ENCODE measurements around the gene NHSL2.

DNA sequence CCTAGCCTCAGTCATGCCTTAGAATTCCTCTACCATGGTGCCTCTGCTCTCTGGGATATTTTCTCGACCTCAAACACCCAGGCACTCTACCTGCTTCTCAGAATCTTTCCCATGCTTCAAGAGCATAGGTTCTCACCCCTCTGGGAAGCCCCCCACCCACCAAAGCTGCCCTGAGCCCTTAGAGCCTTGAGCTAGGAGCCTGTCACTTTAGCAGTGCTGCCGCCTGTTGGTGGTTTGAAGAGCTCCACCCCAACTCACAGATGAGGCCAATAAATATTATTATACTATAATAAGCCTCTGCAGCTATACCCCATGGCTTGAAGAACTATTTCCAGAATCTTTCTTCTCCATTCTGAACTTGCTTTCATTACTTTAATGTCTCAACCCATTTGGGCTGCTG lies 111.3 kb downstream of the NHSL2 start:
- TF ChIP-seq POLR2AphosphoS5 (IDR thresholded peaks at IDR 0.05; ENCODE audit: low read depth, low read length): no peak
- no peak for TF ChIP-seq POLR2A (IDR thresholded peaks at IDR 0.05; ENCODE audit: low read depth, low read length)
- TF ChIP-seq TAF1 (IDR thresholded peaks at IDR 0.05; ENCODE audit: borderline replicate concordance, low read depth, low read length): no peak
